Melanocyte of skin (primary cell): ENCODE results near the gene ITPRIP. TPM values are rescaled to one million over a fixed set of nuclear protein-coding genes. Genes with fewer than 3 reads are reported as not detected.

Experiments
- small RNA-seq, 2 donors: library from RNA; depleted of rRNA; stranded (forward); fragments of <200 nt; gene quantifications; one replicate each; pipeline ENCODE3, GENCODE V24; 2012
- total RNA-seq, 2 donors: library from RNA; depleted of rRNA; stranded (reverse); fragments of >200 nt; gene quantifications; 2 replicates each; pipeline ENCODE4 v1.2.3, GENCODE V29; 2012

The ITPRIP gene
- 10 to 100 TPM in 1 of 2 donors, 1 to 10 TPM in 1; 9.6 to 26.3 TPM for total RNA-seq

GRCh38 chr10:104337985-104338735 lies at the start of gene ITPRIP:
TSS of gene ITPRIP (minus strand) at chr10:104338465. CDS start at chr10:104316051, 22,414 bp downstream.

GRCh38 chr10:104353325-104354048 lies 15.2 kb upstream of the ITPRIP start, which contains the start of gene CFAP58:
TSS of gene CFAP58 (plus strand) at chr10:104353833. CDS start at chr10:104353898, 65 bp downstream.

GRCh38 chr10:104268713-104269645 lies 69.3 kb downstream of the ITPRIP start, which contains the start of gene GSTO2:
TSS of gene GSTO2 (plus strand) at chr10:104269184. CDS start at chr10:104274916, 5,732 bp downstream.

Small RNAs within 50 kb of the gene (small RNA-seq; reads per million reads assigned to genes)
- gene MIR4482 = 0 to 0.17 reads per million in 2 donors

Other genes with a start within 250 kb of the ITPRIP start
- gene SFR1, start 216.3 kb downstream of the ITPRIP start, total RNA-seq = 1 to 10 TPM; 9.3 TPM
- gene CFAP43, start 106.1 kb downstream of the ITPRIP start, total RNA-seq = 1 to 10 TPM in 1 of 2 donors, under 1 TPM in 1; under 0.01 to 1.0 TPM
- 100 to 1,000 TPM; 408 to 493 TPM for gene GSTO1, start 83.6 kb downstream of the ITPRIP start, total RNA-seq
- 1 to 10 TPM; 1.7 to 7.7 TPM for gene GSTO2, start 69.3 kb downstream of the ITPRIP start, total RNA-seq
- under 1 TPM; under 0.01 to 0.33 TPM for gene CFAP58, start 15.4 kb upstream of the ITPRIP start, total RNA-seq